Mucosa of gallbladder (tissue), 1 donor: ENCODE data around the gene COLGALT1. TPM values are rescaled to one million over a fixed set of nuclear protein-coding genes. Genes with fewer than 3 reads are reported as not detected.
A peak's percentile ranks its signal among the peaks of the same experiment; 100 is the strongest.

Source experiments
- DNase-seq: peaks from one replicate; pipeline ENCODE4 v3.0.0-alpha.2; 2020; ENCODE audit warnings: low spot score
- total RNA-seq: library from RNA; stranded (reverse); gene quantifications from one replicate; pipeline ENCODE4 v1.2.1, GENCODE V29; 2021
- donor health status: DM: no; HTN: no; CAD: no.

Gene COLGALT1
- total RNA-seq, 1 donor from 2014 or later: 71.1 TPM

DNA sequence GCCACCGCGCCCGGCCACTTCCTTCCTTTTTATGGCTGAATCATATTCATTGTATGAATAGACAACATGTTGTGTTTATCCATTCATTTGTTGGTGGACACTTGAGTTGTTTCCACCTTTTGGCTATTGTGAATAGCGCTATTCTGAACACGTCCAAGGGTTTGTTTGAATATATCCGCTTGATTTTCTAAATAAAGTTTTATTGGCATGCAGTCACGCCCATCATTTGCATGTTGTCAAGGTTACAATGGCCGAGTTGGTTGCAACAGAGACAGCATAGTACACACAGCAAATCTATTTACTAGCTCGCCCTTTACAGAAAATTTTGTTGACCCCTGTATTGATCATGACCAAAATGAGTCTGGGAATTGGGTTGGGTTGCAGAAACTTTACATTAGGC, 43.5 kb downstream of the COLGALT1 start:
- DNase-seq: no peak

DNA sequence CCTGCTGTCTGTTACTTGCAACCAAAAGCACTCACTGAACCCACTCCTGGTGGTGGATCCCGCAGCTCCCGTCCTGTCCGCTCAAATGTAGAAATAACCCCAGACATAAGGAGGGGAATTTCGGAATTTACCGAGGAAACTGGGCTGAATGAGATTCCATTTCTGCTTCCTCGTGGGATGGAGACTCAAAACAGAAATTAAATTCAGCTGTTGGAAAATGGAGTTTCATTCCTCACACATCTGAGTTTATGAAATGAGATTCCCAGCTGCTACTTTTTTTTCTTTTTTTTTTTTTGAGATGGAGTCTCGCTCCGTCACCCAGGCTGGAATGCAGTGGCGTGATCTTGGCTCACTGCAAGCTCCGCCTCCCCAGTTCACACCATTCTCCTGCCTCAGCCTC, 44.3 kb downstream of the COLGALT1 start:
- no peak for DNase-seq

DNA sequence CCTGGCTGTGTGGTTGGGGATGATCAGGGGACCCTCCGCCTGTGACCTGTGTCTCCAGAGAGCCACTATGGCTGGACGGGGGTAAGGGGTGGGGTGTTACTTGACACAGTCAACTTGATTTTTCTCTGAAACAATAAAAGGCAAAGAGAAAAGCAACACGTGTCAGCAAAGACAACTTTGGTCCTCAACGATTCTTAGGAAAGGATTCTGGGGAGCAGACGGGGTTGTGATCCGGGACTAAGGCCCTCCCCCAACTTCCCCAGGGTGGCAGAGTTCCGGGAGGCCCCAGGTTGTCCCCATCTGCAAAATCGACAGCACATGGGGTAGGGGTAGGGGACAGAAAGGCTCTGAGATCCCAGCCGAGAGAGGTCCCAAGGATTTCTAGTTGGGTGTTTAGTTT, 46.2 kb downstream of the COLGALT1 start:
- no peak for DNase-seq

DNA sequence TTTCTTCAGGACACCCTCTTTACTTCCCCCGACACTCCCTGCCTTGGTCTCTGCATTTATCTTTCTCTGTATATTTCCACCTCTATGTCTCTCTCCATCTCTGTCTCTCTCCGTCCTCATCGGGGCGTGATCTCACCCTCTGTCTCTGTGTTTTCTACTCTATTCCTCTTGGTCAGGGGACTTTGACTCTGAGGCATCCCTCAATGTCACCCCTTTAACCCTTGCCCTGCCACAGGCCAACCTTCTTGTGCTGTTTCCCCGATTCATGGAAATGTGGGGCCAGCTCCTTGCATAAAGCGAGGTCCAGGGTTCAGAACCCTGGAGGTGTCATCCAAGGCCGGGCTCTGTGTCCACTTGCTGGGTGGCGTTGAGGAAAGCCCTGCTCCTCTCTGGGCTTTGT, 46.8 kb downstream of the COLGALT1 start:
- no peak for DNase-seq

DNA sequence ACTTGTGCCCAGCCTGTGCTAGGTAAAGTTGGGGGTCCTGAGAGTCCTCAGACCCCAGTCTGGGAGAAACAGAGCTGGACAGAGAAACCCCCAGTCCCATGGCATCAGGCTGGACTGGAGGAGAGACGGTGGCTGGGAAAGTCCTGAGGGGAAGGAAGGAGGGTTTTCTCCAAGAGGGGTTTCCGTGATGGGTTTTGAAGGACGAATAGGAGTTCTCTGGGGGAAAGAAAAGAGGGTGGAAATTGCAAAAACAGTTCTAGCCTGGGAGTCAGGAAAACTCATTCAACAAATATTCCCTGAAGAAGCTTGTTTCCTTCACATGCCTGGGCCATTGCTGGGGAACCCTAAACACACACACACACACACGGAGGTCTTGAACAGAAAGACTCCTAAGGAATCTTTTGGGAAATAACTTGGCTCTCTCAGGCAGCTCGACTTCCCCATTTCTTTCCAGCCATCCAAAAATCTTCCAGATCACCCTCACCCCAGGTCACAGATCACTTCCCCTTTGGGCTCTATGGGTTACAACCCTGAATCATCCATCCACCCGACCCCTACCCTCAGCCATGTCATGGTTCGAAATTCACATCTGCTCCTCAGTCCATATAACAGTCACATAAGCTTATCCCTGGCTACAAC, 47.5 kb downstream of the COLGALT1 start:
- DNase-seq: no peak

DNA sequence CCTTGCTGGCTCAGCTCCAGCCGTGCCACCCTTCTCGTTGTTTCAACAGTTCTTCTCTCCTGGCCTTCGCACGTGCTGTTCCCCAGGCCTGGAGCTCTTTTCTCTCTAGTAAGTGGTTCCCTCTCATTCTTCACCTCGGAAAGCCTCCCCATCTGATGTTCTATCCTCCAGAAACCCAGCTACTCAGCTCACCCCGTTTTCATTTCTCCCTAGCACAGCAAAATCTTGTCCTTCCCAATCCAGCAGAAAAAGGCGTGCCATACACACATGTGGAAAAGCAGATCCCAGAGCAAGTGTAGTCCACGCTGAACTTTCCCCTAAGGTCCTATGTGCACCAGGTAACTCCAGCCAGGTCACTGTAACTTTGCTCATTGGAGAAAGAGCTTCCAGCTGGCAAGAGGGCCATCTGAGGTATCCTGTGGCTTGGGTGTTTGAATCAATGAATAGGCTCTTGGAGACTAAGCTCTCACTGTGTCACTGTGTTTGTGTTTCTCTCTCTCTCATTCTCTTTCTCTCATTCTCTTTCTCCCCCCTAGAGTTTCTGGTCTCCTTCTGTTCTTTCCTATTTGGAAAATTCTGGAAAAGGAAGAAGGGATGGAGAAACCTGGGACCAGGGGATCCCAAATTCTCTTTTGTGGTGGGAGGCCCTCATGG, 49.0 kb downstream of the COLGALT1 start:
- no peak for DNase-seq

DNA sequence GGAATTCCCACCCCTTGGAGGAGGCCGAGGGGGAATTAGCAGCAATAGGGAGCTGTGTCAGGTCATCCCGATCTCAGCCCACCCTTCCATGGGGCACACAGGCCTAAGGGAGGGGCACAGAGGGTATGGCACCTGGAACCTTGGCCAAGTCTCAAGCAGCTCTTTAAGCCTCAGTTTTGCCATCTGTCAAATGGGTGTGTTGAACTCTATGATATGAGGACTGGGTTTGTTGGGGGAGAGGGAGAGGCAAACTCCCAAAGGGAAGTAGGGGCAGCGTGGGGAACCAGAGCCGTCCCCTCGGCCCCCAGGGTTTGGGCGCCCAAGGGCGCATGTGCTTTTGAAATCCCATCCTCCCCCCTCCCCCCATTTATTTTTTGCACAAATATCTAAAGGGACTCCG, 49.7 kb downstream of the COLGALT1 start:
- DNase-seq: no peak

DNA sequence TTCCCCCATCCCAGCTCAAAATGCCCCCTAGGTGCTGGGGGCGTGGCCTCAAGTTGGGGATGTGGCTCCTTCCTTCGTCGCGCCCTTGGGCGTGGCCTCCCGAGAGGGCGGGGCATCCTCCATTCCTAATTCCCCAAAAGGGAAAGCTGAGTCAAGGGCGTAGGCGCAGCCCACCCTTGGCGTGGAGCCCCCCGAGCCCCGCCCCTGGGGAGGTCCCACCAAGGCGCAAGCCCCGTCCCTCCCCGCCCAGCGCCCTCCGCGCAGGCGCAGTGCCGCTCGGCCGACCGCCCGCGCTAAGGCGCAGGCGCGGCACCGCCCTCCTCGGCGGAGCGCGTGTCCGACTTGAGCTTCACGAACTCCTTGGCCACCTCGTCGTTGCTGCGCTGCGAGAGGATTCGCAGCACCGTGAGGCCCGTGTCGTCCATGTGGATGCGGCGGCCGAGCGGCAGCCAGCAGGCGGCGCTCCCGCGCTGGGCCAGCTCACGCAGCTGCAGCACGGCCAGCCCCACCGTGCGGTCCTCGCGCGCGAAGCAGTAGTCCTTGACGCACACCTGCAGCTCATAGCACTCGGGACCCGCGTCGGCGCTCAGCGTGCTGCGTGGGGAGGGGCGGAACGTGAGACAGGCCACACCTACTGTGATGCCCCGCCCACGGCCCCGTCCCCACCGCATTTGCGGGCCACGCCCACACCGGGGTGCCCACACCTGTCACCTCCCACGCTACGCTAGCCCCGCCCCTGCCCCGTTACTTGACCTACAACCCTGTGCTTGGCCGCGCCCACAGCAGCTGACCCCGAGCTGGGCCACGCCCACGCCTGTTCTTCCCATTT, 50.5 kb downstream of the COLGALT1 start:
- peak; percentile 56 for DNase-seq

DNA sequence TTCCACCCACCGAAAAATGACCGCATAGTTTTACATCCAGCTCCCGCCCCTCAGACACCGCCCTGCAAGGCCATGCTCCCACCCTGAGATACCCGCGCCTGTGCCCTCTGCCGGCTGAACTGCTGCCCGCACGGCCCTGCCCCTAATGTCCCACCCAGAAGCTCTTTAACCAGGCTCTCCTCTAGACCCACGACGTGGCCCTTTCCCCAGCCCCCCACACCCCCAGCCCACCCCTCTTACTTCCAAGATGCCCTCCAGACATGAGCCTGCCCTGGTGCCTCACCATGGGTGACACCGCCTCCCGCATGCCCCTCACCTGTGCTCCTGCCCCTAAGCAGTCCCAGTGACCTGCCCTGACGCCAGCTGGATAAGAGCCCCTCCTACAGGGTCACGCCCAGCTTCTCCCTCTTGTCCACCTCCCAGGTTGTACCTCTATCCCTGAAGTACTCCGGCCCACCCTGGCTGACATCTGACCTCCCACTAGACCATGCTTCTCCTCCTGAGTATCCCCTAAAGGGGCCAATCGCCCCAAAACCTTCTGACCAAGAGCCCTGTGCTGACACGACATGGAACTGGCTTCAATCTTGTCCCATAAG, 51.2 kb downstream of the COLGALT1 start:
- no peak for DNase-seq

DNA sequence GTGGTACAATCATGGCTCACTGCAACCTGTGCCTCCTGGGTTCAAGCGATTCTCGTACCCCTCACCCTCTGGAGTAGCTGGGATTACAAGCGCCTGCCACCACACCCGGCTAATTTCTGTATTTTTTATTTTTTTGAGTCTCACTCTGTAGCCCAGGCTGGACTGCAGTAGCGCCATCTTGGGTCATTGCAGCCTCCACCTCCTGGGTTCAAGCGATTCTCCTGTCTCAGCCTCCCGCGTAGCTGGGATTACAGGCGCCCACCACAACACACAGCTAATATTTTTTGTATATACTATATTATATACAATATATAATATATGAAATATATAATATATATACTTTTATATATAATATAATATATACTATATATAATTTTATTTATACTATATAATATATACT, 52.5 kb downstream of the COLGALT1 start:
- no peak for DNase-seq

DNA sequence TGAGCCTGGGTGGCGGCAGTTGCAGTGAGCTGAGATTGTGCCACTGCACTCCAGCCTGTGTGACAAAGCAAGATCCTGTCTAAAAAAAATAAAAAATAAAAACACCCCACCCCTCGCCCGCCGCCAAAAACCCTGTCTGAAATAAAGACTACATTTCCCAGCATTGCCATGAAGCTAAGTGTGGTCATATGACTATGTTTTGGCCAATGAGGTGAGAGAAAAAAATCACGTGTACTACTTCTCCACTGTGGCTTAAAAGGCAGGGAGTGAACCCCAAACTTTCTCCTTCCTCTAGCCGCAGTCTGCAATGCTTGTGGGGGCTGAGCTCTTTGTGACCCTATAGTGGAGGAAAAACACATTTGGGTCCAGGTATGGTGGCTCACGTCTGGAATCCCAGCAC, 54.9 kb downstream of the COLGALT1 start:
- no peak for DNase-seq

DNA sequence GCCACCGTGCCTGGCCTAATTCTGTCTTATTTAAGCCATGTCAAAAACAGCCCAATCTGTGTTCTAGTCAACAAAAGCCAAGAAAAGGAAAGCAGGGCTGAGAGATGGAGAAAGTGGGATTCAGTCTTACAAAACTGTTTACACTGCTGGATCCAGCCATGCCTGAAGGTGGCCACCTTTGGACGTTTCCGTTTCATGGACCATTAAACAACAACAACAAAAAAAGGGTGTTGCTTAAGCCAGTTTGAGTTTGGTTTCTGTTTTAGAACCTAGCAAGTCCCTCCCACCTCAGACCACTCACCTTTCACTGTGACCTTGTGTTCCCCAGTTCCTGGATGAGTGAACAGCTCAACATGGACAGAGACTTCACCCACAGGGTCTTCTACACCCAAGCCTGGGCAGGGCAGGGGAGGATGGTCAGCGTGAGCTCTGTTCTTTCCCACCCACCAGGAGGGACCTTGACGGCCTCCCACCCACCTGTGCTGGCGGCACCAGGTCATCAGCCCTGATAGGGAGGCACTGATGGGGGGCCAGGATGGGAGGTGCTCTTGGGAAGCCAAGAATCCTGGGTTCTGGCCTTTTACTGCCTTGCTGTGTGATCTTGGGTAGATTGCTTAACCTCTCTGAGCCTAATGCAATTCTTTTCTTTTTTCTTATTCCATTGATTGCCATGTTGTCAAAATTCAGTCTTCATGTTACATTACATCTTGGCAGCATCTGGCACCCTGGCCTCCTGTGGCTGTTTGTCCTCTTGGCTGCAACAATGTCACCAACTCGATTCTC, 56.2 kb downstream of the COLGALT1 start:
- no peak for DNase-seq

DNA sequence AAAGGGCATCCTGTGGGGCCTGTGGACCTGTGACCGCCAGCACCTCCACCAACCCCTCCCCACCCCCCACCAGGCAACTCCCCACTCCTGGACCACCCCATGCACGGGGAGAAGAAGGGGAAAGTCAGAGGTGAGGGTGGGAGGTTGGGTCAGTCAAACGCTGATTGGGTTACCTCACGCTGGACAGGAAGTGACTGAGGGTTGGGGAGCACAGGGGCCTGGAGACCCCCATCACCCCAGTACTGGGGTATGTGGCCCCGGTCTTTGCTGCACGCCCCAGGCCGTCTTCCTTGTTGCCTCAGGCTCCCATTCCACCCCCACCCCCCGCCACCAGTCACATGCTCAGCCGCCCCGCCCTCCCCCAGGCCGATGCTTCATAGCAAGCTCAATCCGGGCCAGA, 59.0 kb downstream of the COLGALT1 start:
- no peak for DNase-seq

DNA sequence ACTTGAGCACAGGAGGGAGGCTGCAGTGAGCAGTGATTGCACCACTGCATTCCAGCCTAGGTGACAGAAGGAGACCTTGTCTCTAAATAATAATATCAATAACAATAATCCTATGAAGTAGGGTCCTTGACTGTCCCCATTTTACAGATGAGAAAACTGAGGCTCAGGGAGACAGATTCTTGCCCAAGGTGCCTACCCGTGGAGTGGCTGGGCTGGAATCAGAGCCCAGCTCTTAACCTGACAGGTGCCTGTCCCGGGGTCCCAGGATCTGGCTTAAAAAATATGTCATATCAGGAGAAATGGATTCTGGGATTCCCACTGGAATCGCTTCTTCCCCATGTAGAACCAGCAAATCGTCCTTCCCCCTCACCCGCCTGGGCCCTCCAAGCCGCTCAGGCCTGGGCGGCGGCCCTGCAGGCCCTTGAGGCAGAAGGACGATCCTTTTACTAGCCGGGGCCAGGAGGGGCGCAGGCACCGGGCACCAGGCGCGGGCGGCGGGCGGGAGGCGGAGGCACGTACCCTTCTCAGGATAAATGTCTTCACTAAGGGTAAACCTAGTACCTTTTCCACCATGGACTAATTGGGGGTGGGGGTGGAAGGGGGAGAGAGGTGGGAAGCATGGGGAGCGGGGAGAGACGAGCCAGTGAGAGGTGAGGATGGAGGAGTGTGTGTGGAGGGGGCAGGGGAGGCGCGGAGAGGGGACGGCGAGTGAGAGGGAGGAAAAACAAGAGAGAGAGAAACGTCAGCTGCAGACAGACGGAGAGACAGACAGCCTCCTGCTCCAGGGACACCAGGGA, 60.6 kb downstream of the COLGALT1 start:
- DNase-seq: no peak

DNA sequence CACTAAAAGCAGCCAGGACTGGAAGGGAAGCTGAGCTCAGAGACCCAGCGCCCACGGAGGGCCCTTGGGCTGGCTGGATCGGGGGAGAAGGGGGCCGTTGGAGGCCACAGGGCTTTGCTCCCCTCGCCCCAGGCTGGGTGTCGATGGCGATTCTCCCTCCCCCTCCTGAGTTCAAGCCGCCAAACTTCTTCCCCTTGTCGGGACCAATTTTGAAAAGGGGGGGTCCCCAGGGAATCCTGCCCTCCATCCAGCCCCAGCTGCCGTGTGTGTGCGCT, 61.2 kb downstream of the COLGALT1 start:
- DNase-seq: no peak

DNA sequence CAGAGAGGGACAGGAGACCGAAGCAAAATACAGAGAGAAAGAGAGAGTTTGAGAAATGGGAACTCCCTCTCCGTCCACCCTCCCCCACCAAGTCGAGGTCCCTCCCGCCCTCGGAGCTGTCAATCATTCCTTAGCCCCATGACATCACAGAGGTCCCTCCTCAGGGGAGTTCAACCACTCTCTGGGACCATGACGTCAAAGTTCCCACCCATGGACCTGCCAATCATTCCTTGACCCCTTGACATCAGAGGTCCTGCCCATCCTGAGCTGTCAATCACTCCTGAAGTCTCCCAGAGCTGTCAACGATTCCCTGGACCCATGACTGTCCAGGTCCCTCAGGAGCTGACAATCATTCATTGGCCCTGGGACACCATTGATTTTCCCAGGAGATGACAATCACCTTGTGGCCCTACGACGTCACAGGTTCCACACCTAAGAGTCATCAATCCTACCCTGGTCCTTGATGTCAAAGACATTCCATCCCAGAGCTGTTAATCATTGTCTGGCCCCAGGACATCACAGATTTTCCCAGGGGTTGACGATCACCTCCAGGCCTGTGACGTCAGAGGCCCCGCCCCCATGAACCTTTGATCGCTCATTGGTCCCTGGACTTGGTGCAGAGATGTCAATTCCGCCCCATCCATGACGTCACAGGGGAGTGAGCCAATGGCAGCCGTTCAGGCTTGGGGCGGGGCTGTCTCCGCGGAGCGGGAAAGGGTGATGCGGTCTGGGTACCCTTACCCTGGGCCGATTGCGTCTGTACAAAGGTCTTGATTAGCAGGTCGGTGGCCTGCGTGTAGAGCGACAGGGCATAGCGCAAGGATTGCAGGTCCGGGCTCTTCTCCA, 61.7 kb downstream of the COLGALT1 start:
- no peak for DNase-seq

DNA sequence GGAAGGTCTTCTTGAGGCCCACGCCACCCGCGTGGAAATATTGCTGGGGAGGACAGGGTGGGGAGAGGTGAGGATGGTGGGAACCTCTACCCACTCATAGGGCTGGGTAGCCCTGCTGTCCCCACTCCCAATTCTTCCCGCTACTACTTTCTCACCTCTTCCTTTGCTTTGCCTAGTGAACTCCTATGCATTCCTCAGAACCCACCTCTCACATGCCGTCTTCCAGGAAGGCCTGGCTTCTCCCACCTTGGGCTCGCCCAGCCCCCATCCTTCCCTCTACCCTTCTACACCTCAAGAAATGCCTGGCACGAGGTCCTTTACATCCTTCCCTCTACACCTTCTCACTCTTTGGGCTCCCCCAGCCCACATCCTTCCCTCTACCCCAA, 62.4 kb downstream of the COLGALT1 start:
- no peak for DNase-seq

DNA sequence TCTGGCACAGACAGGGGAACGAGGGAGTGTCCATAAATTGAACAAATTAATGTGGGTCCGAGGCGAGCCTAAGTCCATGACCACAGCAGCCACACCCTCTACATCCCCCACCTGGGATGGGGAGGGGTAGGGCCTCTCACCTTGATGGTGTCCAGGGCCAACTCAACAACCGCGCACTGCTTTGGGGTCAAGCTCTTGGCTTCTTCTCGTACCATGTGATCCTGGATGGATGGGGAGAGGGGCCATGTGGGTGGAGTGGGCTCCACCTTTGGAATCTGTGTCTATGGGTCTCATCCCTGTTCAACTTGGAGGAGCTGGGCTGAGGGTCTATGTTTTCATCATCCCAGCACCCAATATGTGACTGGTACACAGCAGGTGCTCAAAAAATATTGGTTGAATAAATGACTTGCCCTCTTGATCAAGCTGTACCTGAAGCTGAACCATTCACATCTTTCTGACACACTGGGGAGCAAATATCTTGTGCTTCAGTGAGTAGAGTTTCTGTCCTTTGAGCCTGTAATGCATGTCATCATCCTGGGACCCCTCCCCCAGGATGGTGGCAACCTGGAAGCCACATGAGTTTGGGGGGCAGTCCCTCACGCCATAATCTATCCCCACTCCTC, 62.9 kb downstream of the COLGALT1 start:
- no peak for DNase-seq

DNA sequence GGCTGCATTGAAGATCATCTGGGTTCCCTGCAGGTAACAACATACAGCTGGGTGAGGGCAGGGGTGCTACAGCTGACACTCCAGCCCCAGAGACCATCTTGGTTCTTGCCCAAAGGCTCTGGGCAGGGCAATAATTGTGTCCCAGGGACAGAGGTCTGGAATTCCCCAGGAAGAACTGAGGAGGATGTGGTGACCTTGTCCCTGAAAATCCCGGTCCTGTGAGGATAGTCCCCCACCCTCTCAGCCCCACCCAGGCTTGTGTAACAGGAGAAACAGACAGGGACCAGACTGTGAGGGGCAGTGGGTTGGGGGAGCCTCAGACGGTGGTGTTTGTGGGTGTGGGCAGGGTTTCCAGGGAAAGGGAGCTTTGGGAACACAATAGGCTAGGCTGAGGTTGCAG, 63.5 kb downstream of the COLGALT1 start:
- no peak for DNase-seq

DNA sequence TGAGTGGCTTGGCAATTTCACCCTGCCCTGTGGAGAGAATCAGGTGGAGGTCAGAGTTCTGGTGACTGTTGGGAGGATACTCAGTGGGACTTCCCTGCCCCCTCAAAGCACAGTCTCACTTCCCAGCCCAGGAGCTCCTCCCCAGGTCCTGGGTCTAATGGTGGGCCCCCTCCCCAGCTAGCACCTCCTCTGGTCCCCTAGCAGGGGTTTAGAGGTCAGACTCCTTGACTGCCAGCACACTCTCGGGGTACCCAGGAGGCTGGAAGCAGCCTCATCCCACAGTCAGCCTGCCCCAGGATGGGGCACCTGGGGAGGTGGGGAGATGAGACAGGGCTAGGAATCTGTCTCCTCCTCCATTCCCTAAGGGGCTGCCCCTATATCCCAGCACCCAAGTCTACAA, 65.2 kb downstream of the COLGALT1 start:
- DNase-seq: no peak
